Neural cell (in vitro differentiated cells): ENCODE measurements around the gene PCDHGC4. TPM values are rescaled to one million over a fixed set of nuclear protein-coding genes. Genes with fewer than 3 reads are reported as not detected.

Experiments used
- H2AFZ ChIP-seq: fragments of 200-600, 300-800 bp; sonication (generic), shearing (Covaris generic); 2 replicates; pipeline ENCODE4 v1.6.0; 2014; ENCODE audit warnings: low read depth, mild to moderate bottlenecking, antibody characterized with exemption, low read length, moderate library complexity
- H3F3A ChIP-seq: fragments of 200-600 bp; shearing (Covaris generic); 2 replicates; pipeline ENCODE4 v1.6.1; 2016; ENCODE audit warnings: mild to moderate bottlenecking, moderate library complexity, mixed read lengths, antibody characterized with exemption, low read length; ENCODE audit not compliant: insufficient read depth, poor library complexity, severe bottlenecking
- H3K27ac ChIP-seq: fragments of 200-600, 300-800 bp; sonication (generic), shearing (Covaris generic); 2 replicates; pipeline ENCODE4 v1.5.1; 2014; ENCODE audit warnings: mild to moderate bottlenecking, low read length, moderate library complexity
- H3K27me3 ChIP-seq: fragments of 300-800, 200-600 bp; sonication (generic), shearing (Covaris generic); 2 replicates; pipeline ENCODE4 v1.6.0; 2014; ENCODE audit warnings: mild to moderate bottlenecking, low read depth, low read length, moderate library complexity; ENCODE audit not compliant: insufficient read depth
- H3K36me3 ChIP-seq: fragments of 300-800, 200-600 bp; sonication (generic), shearing (Covaris generic); 2 replicates; pipeline ENCODE4 v1.5.1; 2014; ENCODE audit warnings: mild to moderate bottlenecking, antibody characterized with exemption, low read length, moderate library complexity; ENCODE audit not compliant: insufficient read depth
- H3K4me2 ChIP-seq: fragments of 300-800, 200-600 bp; sonication (generic), shearing (Covaris generic); 2 replicates; pipeline ENCODE4 v1.6.0; 2014; ENCODE audit warnings: mild to moderate bottlenecking, low read length
- H3K4me3 ChIP-seq: fragments of 300-800, 200-600 bp; sonication (generic), shearing (Covaris generic); 2 replicates; pipeline ENCODE4 v1.5.1; 2014; ENCODE audit warnings: mild to moderate bottlenecking, low read length, moderate library complexity
- H3K79me2 ChIP-seq: fragments of 200-600 bp; shearing (Covaris generic); replicated peaks from 2 replicates; pipeline ENCODE4 v1.6.0; 2014; ENCODE audit warnings: mild to moderate bottlenecking, low read length, moderate library complexity; ENCODE audit not compliant: insufficient read depth
- H3K9ac ChIP-seq: fragments of 300-800, 200-600 bp; sonication (generic), shearing (Covaris generic); 2 replicates; pipeline ENCODE4 v1.6.1; 2016; ENCODE audit warnings: mild to moderate bottlenecking, low read length, mixed read lengths
- H3K9me2 ChIP-seq: fragments of 200-600 bp; shearing (Covaris generic); 2 replicates; pipeline ENCODE4 v1.6.1; 2016; ENCODE audit warnings: mild to moderate bottlenecking, low read length, mixed read lengths; ENCODE audit not compliant: insufficient read depth
- H3K9me3 ChIP-seq: fragments of 200-600, 300-800 bp; sonication (generic), shearing (Covaris generic); 2 replicates; pipeline ENCODE4 v1.6.1; 2016; ENCODE audit warnings: mild to moderate bottlenecking, mixed run types, low read length, moderate library complexity, mixed read lengths
- H4K20me1 ChIP-seq: fragments of 200-600 bp; shearing (Covaris generic); 2 replicates; pipeline ENCODE4 v1.6.1; 2016; ENCODE audit warnings: mild to moderate bottlenecking, mixed run types; ENCODE audit not compliant: insufficient read depth
- EP300 ChIP-seq: fragments of 450-650 bp; conservative IDR thresholded peaks from 2 replicates; pipeline ENCODE4 v1.6.1; 2014; ENCODE audit warnings: antibody characterized with exemption, mild to moderate bottlenecking, moderate library complexity; ENCODE audit not compliant: poor library complexity, severe bottlenecking
- EZH2 ChIP-seq: fragments of 200-600, 300-800 bp; shearing (Covaris generic), sonication (generic); IDR thresholded peaks from 2 replicates; pipeline ENCODE4 v1.6.1; 2014; ENCODE audit warnings: antibody characterized with exemption, low read length, borderline replicate concordance, mild to moderate bottlenecking; ENCODE audit not compliant: insufficient read depth, poor library complexity, severe bottlenecking
- MXI1 ChIP-seq: fragments of 450-650 bp; conservative IDR thresholded peaks from 2 replicates; pipeline ENCODE4 v1.6.1; 2014; ENCODE audit warnings: antibody characterized with exemption, mild to moderate bottlenecking; ENCODE audit not compliant: poor library complexity, severe bottlenecking
- RAD21 ChIP-seq: fragments of 450-650 bp; conservative IDR thresholded peaks from 2 replicates; pipeline ENCODE4 v1.6.1; 2014; ENCODE audit warnings: antibody characterized with exemption, mild to moderate bottlenecking, moderate library complexity
- SMC3 ChIP-seq: fragments of 450-650 bp; conservative IDR thresholded peaks from 2 replicates; pipeline ENCODE4 v1.6.1; 2014; ENCODE audit warnings: antibody characterized with exemption, mild to moderate bottlenecking, moderate library complexity; ENCODE audit not compliant: poor library complexity
- polyA plus RNA-seq: library from polyadenylated mRNA; depleted of rRNA; stranded (reverse); fragments of >200 nt; gene quantifications from 2 replicates; pipeline ENCODE4 v1.2.3, GENCODE V29; 2014
- TF ChIP-seq, protein P1 (sequence below): IDR thresholded peaks from 2 replicates; pipeline ENCODE4 v1.6.1; 2012; ENCODE audit warnings: borderline replicate concordance
- TF ChIP-seq, protein P2 (sequence below): fragments of 450-650 bp; IDR thresholded peaks from 2 replicates; pipeline ENCODE4 v1.5.1; 2014; ENCODE audit warnings: antibody characterized with exemption, mild to moderate bottlenecking, moderate library complexity; ENCODE audit not compliant: poor library complexity, severe bottlenecking

Gene PCDHGC4
- polyA plus RNA-seq, 1 donor from 2014 or later: 4.3 TPM

DNA sequence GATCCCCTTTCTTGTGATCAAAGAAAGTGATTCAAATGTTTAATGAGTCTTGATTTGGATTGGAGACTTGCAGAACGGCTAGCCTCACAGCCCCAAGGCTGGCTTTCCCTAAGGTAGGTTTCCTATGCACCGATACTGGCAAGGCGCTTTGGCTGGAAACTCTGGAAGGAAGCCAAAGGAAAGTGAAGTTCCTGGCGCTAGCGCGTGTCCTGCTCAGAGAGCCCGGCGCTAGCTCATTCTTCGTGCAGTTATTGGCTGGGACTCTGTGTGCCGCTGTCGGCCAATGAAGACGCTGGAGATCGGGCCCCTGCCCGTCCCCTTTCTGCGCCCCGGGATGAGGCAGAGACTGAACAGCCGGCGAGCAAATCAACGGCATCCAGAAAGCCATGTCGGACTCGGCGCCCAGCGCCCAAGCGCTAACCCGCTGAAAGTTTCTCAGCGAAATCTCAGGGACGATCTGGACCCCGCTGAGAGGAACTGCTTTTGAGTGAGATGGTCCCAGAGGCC lies 9.2 kb upstream of the PCDHGC4 start, which contains the start of gene PCDHGC3:
TSS of gene PCDHGC3 (plus strand) at position 342 of the 507 bp plus-strand sequence. CDS start at position 493, 151 bp downstream.
- TF ChIP-seq EP300 (no peak), RAD21 (peak; percentile 12), SMC3 (no peak)
- TF ChIP-seq, protein P1, sequence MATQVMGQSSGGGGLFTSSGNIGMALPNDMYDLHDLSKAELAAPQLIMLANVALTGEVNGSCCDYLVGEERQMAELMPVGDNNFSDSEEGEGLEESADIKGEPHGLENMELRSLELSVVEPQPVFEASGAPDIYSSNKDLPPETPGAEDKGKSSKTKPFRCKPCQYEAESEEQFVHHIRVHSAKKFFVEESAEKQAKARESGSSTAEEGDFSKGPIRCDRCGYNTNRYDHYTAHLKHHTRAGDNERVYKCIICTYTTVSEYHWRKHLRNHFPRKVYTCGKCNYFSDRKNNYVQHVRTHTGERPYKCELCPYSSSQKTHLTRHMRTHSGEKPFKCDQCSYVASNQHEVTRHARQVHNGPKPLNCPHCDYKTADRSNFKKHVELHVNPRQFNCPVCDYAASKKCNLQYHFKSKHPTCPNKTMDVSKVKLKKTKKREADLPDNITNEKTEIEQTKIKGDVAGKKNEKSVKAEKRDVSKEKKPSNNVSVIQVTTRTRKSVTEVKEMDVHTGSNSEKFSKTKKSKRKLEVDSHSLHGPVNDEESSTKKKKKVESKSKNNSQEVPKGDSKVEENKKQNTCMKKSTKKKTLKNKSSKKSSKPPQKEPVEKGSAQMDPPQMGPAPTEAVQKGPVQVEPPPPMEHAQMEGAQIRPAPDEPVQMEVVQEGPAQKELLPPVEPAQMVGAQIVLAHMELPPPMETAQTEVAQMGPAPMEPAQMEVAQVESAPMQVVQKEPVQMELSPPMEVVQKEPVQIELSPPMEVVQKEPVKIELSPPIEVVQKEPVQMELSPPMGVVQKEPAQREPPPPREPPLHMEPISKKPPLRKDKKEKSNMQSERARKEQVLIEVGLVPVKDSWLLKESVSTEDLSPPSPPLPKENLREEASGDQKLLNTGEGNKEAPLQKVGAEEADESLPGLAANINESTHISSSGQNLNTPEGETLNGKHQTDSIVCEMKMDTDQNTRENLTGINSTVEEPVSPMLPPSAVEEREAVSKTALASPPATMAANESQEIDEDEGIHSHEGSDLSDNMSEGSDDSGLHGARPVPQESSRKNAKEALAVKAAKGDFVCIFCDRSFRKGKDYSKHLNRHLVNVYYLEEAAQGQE: no peak
- TF ChIP-seq, protein P2, sequence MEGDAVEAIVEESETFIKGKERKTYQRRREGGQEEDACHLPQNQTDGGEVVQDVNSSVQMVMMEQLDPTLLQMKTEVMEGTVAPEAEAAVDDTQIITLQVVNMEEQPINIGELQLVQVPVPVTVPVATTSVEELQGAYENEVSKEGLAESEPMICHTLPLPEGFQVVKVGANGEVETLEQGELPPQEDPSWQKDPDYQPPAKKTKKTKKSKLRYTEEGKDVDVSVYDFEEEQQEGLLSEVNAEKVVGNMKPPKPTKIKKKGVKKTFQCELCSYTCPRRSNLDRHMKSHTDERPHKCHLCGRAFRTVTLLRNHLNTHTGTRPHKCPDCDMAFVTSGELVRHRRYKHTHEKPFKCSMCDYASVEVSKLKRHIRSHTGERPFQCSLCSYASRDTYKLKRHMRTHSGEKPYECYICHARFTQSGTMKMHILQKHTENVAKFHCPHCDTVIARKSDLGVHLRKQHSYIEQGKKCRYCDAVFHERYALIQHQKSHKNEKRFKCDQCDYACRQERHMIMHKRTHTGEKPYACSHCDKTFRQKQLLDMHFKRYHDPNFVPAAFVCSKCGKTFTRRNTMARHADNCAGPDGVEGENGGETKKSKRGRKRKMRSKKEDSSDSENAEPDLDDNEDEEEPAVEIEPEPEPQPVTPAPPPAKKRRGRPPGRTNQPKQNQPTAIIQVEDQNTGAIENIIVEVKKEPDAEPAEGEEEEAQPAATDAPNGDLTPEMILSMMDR: peak; percentile 24
- H3K9me2 ChIP-seq: no peaks in the 10 kb centered on the region
- H3K27me3 ChIP-seq: no peaks in the 10 kb centered on the region
- H3K27ac ChIP-seq: no peak within 1 kb of the TSS
- peak within 1 kb of the TSS; percentile 58 for H3K4me3 ChIP-seq
- H3K9ac ChIP-seq: no peak within 1 kb of the TSS
- peaks cover 32% of the 10 kb centered on the region for H3K9me3 ChIP-seq
- H3F3A ChIP-seq: no peaks in the 10 kb centered on the region
- peaks cover 12% of the 10 kb centered on the region for H3K79me2 ChIP-seq
- peaks cover 29% of the 10 kb centered on the region for H3K36me3 ChIP-seq
- H2AFZ ChIP-seq: no peak within 1 kb of the TSS
- H3K4me2 ChIP-seq: no peak within 1 kb of the TSS
- H4K20me1 ChIP-seq: no peaks in the 10 kb centered on the region

DNA sequence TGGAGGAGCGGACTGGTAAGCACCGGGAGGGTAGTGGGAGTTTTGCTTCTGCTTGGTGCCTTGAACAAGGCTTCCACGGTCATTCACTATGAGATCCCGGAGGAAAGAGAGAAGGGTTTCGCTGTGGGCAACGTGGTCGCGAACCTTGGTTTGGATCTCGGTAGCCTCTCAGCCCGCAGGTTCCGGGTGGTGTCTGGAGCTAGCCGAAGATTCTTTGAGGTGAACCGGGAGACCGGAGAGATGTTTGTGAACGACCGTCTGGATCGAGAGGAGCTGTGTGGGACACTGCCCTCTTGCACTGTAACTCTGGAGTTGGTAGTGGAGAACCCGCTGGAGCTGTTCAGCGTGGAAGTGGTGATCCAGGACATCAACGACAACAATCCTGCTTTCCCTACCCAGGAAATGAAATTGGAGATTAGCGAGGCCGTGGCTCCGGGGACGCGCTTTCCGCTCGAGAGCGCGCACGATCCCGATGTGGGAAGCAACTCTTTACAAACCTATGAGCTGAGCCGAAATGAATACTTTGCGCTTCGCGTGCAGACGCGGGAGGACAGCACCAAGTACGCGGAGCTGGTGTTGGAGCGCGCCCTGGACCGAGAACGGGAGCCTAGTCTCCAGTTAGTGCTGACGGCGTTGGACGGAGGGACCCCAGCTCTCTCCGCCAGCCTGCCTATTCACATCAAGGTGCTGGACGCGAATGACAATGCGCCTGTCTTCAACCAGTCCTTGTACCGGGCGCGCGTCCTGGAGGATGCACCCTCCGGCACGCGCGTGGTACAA lies 8.5 kb upstream of the PCDHGC4 start:
- Histone ChIP-seq H4K20me1 (no peaks in the 10 kb centered on the region), H3K9me3 (peaks cover 32% of the 10 kb centered on the region), H3K27ac (no peak overlapping the region), H3K4me2 (no peak overlapping the region), H3K36me3 (peaks cover 29% of the 10 kb centered on the region), H3F3A (no peaks in the 10 kb centered on the region), H3K9me2 (no peaks in the 10 kb centered on the region), H3K79me2 (peaks cover 14% of the 10 kb centered on the region), H3K4me3 (peak overlapping the region; percentile 58), H2AFZ (no peak overlapping the region), H3K9ac (no peak overlapping the region), H3K27me3 (no peaks in the 10 kb centered on the region)
- TF ChIP-seq EZH2: no peak
- TF ChIP-seq MXI1: no peak
